Neural progenitor cell (in vitro differentiated cells): ENCODE measurements around the gene FH.

Experiments used
- EZH2 ChIP-seq: fragments of 200-600 bp; sonication (generic); IDR thresholded peaks from 2 replicates; pipeline ENCODE4 v1.6.1; 2017; ENCODE audit warnings: antibody characterized with exemption, mild to moderate bottlenecking, moderate library complexity
- EZH2phosphoT487 ChIP-seq: fragments of 200-600 bp; sonication (generic); IDR thresholded peaks from 2 replicates; pipeline ENCODE4 v1.6.1; 2017; ENCODE audit warnings: antibody characterized with exemption
- TF ChIP-seq, protein P1 (sequence below): fragments of 200-600 bp; sonication (generic); IDR thresholded peaks from 2 replicates; pipeline ENCODE4 v1.5.1; 2017; ENCODE audit warnings: antibody characterized with exemption, mild to moderate bottlenecking

DNA sequence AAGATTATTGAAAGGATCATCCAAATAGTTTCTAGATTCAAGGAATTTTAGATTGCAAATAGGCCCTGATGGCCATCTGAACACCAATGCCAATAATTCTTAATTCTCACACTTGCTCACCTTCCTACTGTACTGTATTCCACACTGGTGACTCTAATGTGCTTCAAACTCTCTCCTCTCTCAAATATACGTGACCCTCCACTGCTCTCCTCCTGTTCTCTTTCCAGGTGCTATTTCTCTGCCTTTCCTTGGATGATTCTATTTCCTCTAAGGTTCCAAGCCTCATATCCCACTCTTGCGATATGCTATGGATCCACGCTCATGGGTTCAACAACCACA lies 41.3 kb upstream of the FH start:
- TF ChIP-seq, protein P1, sequence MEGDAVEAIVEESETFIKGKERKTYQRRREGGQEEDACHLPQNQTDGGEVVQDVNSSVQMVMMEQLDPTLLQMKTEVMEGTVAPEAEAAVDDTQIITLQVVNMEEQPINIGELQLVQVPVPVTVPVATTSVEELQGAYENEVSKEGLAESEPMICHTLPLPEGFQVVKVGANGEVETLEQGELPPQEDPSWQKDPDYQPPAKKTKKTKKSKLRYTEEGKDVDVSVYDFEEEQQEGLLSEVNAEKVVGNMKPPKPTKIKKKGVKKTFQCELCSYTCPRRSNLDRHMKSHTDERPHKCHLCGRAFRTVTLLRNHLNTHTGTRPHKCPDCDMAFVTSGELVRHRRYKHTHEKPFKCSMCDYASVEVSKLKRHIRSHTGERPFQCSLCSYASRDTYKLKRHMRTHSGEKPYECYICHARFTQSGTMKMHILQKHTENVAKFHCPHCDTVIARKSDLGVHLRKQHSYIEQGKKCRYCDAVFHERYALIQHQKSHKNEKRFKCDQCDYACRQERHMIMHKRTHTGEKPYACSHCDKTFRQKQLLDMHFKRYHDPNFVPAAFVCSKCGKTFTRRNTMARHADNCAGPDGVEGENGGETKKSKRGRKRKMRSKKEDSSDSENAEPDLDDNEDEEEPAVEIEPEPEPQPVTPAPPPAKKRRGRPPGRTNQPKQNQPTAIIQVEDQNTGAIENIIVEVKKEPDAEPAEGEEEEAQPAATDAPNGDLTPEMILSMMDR: no peak
- no peak for TF ChIP-seq EZH2
- TF ChIP-seq EZH2phosphoT487: no peak
